Ovary (tissue), 10 donors: ENCODE measurements around the gene MIER2. TPM values are rescaled to one million over a fixed set of nuclear protein-coding genes. Genes with fewer than 3 reads are reported as not detected.
"Not testable (repeated sequence)": the region's sequence is repeated elsewhere in the genome, so short reads cannot be mapped to it uniquely, and the experiment has no call there.

Source experiments
- DNase-seq, 5 donors: peaks; one replicate each; pipeline ENCODE4 v3.0.0-alpha.2; 2019 to 2020
- H3K27ac ChIP-seq, 2 donors: fragments of 200-600 bp; one replicate each; pipeline versions ENCODE4 v1.5.1 to v1.8.0; 2019 to 2022
- H3K27me3 ChIP-seq: fragments of 200-600 bp; one replicate; pipeline ENCODE4 v1.8.0; 2022
- H3K36me3 ChIP-seq: fragments of 200-600 bp; sonication (generic); one replicate; pipeline ENCODE4 v1.5.1; 2019
- H3K4me1 ChIP-seq: one replicate; pipeline ENCODE4 v1.8.1; 2013; ENCODE audit warnings: mild to moderate bottlenecking, moderate library complexity; ENCODE audit not compliant: insufficient read depth
- H3K4me3 ChIP-seq: fragments of 200-600 bp; sonication (generic); one replicate; pipeline ENCODE4 v1.5.1; 2017
- H3K9me3 ChIP-seq, 2 donors: fragments of 200-600 bp in 1 of 2; sonication (generic) in 1 of 2; one replicate each; pipeline versions ENCODE4 v1.5.1 to v1.8.1; 2013 to 2019; ENCODE audit warnings: mild to moderate bottlenecking in 1 of 2, moderate library complexity in 1 of 2
- EP300 ChIP-seq: sonication (generic); formaldehyde crosslinking; IDR thresholded peaks from one replicate; pipeline ENCODE4 v1.6.1; 2017; ENCODE audit warnings: antibody characterized with exemption
- POLR2A ChIP-seq: fragments of 450-650 bp; IDR thresholded peaks from one replicate; pipeline ENCODE4 v1.6.1; 2017; ENCODE audit warnings: antibody characterized with exemption, mild to moderate bottlenecking, moderate library complexity
- WGBS, 3 donors: extraction: QIAGEN DNeasy Blood & Tissue Kit in 1 of 3; methylation state at CpG; one replicate each; pipeline versions ENCODE4 v1.1.5 to v1.1.7; 2013 to 2017; 5-methylcytosine and 5-hydroxymethylcytosine counted together
- intact Hi-C, 4 donors: fragments of 100-400 bp; cut with DNase I; formaldehyde crosslinking; loops; one replicate each; pipeline versions ENCODE4 v1.11.0 to v1.15.1; 2022 to 2023
- long read RNA-seq, 3 donors: library from polyadenylated mRNA in 2 of 3; unstranded in 2 of 3; transcript quantifications; one replicate each; pipeline ENCODE4 v2.0.0 and lab custom pipeline, GENCODE V29; 2021 to 2026
- polyA plus RNA-seq, 2 donors: library from polyadenylated mRNA; stranded (reverse); fragments of 200-250 nt in 1 of 2; fragments of 350-450 nt in 1 of 2; fragmentation: Illumina TruSeq in 1 of 2; extraction: RNeasy Lipid Tissue Mini Kit (QIAGEN cat#74804) in 1 of 2; gene quantifications; one replicate each; pipeline ENCODE4 v1.2.3, GENCODE V29; 2013 to 2014
- total RNA-seq, 7 donors: library from RNA; depleted of rRNA in 2 of 7; stranded (reverse); fragments of >200 nt in 2 of 7; fragmentation: NEBNext Ultra II Directional in 3 of 7; extraction: Animal tissue kit (Norgen Biotek cat#: 25700) in 3 of 7; gene quantifications; one replicate each; pipeline versions ENCODE4 v1.1.0 to v1.2.4, GENCODE V29; 2016 to 2023
- TF ChIP-seq, protein P1 (sequence below), 3 donors: fragments of 450-650 bp in 2 of 3; fragments of 200-600 bp in 1 of 3; IDR thresholded peaks; one replicate each; pipeline versions ENCODE4 v1.5.1 to v1.8.0; 2016 to 2022; ENCODE audit warnings: antibody characterized with exemption in 3 of 3, mild to moderate bottlenecking in 1 of 3
- donor health status: DM: no; HTN: no; CAD: no; lungs with moderate emphysema.
- donor health status: DM: no; HTN: no; CAD: no.
- donor health status: Bipolar disorder and iron deficiency.
- donor health status: DM: yes; HTN: yes; CAD: no.
- donor health status: DM: no; HTN: no; CAD: no.
- donor health status: DM: yes; HTN: yes; CAD: no.

The MIER2 gene
- total RNA-seq = 10 to 100 TPM in 6 of 7 donors, 1 to 10 TPM in 1; 9.8 to 29.6 (median 22.8) TPM
- polyA plus RNA-seq = 10 to 100 TPM; 13.3 to 15.0 TPM
- long read RNA-seq, donor 1, full-length matches to known transcripts = 16 of 45 reads
- long read RNA-seq, donor 1, partial matches to known transcripts = 20 of 45 reads
- long read RNA-seq, donor 1, other reads (novel, unspliced or antisense) = 9 of 45 reads
- long read RNA-seq, donor 2, full-length matches to known transcripts = 4 of 4 reads
- long read RNA-seq, donor 2, partial matches to known transcripts = 0 of 4 reads
- long read RNA-seq, donor 2, other reads (novel, unspliced or antisense) = 0 of 4 reads
- long read RNA-seq, donor 3, full-length matches to known transcripts = 15 of 35 reads
- long read RNA-seq, donor 3, partial matches to known transcripts = 7 of 35 reads
- long read RNA-seq, donor 3, other reads (novel, unspliced or antisense) = 13 of 35 reads

DNA sequence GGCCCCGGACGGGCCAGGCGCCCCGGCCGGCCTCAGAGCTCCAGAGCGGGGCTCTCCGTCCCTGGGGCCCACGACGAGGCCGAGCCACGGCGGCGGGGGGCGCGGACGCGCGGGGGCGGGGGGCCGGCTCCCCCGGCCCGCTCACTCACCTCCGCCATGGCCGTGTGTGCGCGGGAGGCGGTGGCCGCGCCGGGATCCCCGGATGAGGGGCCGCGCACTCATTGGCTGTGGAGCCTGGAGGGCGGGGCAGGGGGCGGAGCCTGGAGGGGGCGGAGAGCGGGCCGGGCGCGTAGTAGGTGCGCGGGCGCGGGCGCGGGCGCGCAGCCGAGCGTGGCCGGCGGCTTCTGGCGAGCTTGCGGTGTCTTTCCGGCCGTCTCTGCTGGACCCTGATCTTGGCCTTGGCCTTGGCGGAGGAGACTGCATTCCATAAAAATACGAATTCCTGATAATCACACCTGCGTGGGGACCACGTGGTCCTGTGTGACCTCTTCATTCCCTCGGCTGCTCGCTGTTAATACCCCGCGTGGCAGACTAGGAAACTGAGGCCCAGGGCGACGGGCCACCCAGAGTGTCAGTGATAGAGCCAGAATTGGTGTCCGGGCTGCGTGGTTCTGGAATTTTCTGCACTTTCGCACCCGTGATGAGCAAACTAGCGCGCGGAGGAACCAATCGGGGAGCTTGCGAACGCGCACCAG lies at the start of gene MIER2:
Gene MIER2 (minus strand): TSS at position 172 of the 695 bp plus-strand sequence. CDS start 14 bp downstream, at position 158.
- Histone ChIP-seq H3K27ac (peak within 1 kb of the TSS in 1 of 2 donors; percentile 53), H3K36me3 (no peaks in the 10 kb centered on the region), H3K4me3 (peak within 1 kb of the TSS; percentile 73), H3K4me1 (peaks cover 27% of the 10 kb centered on the region), H3K27me3 (no peaks in the 10 kb centered on the region), H3K9me3 (no peaks in the 10 kb centered on the region)
- intact Hi-C loops = no loop called here
- DNase-seq = peak; percentile 84 to 94 (median 89)
- 5 to 18% (median 15%) methylated on average over 31 to 77 of the region's 77 CpGs for WGBS, 3 donors
- TF ChIP-seq POLR2A (no peak), EP300 (no peak)
- TF ChIP-seq, protein P1, sequence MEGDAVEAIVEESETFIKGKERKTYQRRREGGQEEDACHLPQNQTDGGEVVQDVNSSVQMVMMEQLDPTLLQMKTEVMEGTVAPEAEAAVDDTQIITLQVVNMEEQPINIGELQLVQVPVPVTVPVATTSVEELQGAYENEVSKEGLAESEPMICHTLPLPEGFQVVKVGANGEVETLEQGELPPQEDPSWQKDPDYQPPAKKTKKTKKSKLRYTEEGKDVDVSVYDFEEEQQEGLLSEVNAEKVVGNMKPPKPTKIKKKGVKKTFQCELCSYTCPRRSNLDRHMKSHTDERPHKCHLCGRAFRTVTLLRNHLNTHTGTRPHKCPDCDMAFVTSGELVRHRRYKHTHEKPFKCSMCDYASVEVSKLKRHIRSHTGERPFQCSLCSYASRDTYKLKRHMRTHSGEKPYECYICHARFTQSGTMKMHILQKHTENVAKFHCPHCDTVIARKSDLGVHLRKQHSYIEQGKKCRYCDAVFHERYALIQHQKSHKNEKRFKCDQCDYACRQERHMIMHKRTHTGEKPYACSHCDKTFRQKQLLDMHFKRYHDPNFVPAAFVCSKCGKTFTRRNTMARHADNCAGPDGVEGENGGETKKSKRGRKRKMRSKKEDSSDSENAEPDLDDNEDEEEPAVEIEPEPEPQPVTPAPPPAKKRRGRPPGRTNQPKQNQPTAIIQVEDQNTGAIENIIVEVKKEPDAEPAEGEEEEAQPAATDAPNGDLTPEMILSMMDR (IDR thresholded peaks at IDR 0.05) = no peak

GRCh38 chr19:393560-393959 lies 49.0 kb upstream of the MIER2 start:
- H3K27ac ChIP-seq, H3K27me3 ChIP-seq, H3K36me3 ChIP-seq, H3K4me3 ChIP-seq, H3K4me1 ChIP-seq, intact Hi-C loops, H3K9me3 ChIP-seq, DNase-seq: not testable (repeated sequence)

DNA sequence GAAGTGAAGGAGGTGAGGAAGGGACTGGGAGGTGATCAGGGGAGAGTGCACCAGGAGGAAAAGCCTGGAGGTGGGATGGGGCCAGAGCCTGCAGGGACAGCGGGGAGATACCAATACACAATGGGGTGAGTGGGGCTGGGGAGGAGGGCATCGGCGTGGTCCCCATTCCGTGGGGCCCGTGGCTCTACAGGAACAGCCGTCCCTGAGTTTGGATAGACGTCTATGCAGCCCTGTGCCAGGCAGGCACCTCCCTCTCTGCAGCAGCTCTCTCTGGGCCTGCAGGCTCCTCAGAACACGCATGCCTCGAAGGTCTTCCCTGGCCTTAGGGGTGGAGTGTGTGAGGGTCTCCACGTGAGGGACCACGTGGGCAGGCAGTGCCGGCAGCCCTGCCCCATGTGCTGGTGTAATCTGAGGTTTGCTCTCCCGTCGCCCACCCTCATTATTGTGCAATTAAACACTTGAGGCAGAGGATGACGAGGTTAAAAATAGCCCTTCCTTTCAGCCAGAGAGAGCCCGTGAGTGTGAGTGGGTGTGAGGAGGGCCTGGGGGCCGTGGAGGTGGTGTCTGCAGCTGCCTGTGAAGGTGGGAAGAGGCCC lies 47.9 kb upstream of the MIER2 start:
- Histone ChIP-seq H3K4me3 (no peak overlapping the region), H3K27ac (no peak overlapping the region), H3K36me3 (no peaks in the 10 kb centered on the region), H3K27me3 (no peaks in the 10 kb centered on the region), H3K4me1 (no peaks in the 10 kb centered on the region), H3K9me3 (no peaks in the 10 kb centered on the region)
- TF ChIP-seq, protein P1 (IDR thresholded peaks at IDR 0.05) = no peak
- TF ChIP-seq EP300 (no peak), POLR2A (no peak)
- no peak for DNase-seq
- WGBS, 3 donors = 31 to 39% (median 37%) methylated on average over 17 of the region's 17 CpGs
- intact Hi-C loops = no loop called here

GRCh38 chr19:391726-392374 lies 47.3 kb upstream of the MIER2 start:
- Histone ChIP-seq H3K36me3 (no peaks in the 10 kb centered on the region), H3K4me1 (no peaks in the 10 kb centered on the region), H3K9me3 (no peaks in the 10 kb centered on the region), H3K4me3 (no peak overlapping the region), H3K27me3 (no peaks in the 10 kb centered on the region), H3K27ac (no peak overlapping the region)
- intact Hi-C loops = no loop called here
- TF ChIP-seq POLR2A = no peak
- TF ChIP-seq EP300 = no peak
- TF ChIP-seq, protein P1 (IDR thresholded peaks at IDR 0.05) = no peak
- 83 to 88% (median 87%) methylated on average over 30 of the region's 30 CpGs for WGBS, 3 donors
- DNase-seq = no peak
